Neural progenitor cell (in vitro differentiated cells): Measurements from ENCODE around the gene KSR1.

Source experiments
- CTCF ChIP-seq: fragments of 200-600 bp; sonication (generic); IDR thresholded peaks from 2 replicates; pipeline ENCODE4 v1.5.1; 2017; ENCODE audit warnings: antibody characterized with exemption, mild to moderate bottlenecking
- EZH2phosphoT487 ChIP-seq: fragments of 200-600 bp; sonication (generic); IDR thresholded peaks from 2 replicates; pipeline ENCODE4 v1.6.1; 2017; ENCODE audit warnings: antibody characterized with exemption

- TF ChIP-seq EZH2phosphoT487 (no peak), CTCF (no peak)
Observed at GRCh38 chr17:27506348-27507218, 50.3 kb downstream of the KSR1 start.
